Hepatic stellate cell (primary cell): ENCODE results near the gene BTBD2.
"Not testable (repeated sequence)": the region's sequence is repeated elsewhere in the genome, so short reads cannot be mapped to it uniquely, and the experiment has no call there.

Experiments used
- DNase-seq: peaks from one replicate; pipeline ENCODE4 v3.0.0; 2011; ENCODE audit warnings: low spot score

Gene BTBD2

DNA sequence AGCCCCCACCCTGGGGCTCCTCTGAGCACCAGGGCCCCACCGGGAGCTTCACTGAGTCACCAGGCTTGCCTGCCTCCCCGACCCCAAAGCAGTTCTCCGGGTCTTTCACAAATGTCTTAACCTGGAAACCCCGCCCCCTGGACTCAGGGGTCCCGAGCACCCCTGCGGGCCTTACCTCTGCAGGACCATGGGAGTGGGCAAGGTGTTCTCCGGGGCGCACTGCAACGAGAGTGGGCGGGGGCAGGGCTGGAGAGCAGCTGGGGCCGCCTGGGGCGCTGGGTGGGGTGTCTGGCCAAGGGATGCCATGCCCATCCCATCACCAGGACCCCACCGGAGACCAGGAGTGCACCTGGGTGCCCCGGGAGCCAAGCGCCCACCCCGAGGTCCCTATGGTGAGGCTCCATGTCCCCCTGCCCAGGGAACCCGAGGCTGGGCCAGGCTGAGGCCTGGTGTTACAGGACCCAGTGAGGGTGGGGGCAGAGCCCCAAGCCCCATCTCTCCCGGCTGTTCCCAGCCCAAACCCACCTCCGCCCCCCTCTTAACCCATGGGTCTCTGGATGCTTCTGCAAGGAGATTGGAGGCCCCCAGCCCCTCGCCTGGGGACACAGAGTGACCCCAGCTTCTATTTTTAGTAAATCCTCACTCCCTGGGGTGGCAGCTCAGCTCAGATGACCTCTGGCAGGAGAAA is 24.6 kb upstream of the BTBD2 start:
- no peak for DNase-seq

DNA sequence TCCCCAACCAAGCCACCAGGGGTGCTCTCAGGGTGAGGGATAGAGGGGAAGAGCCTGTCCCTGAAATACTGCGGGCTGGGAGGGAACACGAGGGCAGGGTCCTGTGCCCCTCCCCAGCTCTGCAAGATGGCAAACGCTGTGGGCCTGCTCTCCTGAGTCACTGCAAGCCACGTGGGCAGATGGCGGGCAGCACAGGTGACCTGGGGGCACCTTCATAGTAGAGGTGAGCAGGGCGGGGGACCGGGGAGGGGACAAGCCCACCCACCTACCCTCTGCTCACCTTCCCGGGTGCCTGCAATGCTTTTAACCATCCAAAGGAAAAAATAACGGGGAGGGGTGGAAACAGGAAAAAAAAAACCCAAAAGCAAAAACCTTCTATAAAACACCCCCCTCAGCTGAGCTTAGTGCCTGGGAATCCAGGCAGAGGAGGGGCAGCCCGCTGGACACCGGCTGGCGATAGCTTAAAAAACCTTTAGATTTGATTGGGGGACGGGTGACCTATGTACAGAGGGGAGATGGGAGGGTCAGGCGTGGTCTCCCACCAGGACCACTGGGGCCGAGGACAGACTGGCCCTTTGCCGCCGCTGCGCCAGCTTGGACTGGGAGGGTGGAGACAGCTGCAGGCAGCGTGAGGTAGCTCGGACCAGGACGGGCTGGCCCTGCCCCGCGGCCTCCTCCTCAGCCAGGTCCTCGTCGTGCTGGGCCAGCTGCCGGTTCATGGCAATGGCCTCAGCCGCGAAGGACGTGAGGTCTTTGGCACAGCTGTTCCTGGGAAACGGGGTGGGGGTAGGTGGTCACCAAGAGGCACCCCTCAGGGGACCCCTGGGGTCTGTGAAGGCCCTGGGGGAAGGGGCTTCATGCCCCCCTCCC is 23.8 kb upstream of the BTBD2 start:
- no peak for DNase-seq

DNA sequence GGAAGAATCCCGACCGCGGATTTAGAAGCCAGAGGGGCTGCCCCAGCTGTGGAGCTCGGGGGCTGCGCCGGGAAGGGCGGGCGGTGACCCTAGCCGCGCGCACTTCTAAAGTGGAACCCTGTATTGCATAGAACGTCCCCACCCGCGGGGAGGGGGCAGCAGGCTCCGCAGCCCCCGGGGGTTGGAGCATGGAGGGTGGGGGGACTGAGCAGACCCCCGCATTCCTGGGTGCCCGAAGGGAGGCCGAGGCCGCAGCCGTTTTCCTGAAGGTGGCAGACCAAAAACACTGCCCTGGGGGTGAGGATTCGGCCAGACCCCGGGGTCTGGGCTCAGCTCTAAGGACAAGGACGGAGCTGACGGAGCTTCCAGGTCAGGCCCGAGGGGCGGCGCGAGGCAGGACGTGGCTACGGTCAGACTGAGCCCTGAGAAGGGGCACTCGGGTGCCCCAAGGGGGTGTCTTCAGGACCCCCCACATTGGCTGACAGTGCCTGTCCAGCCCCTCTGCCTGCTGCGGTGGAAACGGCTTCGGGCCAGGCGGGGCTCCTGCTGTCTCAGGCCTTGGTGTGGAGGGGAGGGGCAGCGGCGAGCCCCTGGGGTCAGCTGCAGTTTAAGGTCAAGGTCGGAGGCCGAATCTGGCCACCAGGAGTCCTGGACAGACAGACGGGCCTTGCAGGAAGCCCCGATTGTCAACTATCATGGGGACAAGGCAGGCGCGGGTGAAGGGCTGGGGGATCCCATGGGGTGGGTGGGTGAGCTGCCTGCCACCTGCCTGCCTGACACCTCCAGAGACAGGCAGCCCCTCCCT is 23.0 kb upstream of the BTBD2 start:
- DNase-seq = no peak

DNA sequence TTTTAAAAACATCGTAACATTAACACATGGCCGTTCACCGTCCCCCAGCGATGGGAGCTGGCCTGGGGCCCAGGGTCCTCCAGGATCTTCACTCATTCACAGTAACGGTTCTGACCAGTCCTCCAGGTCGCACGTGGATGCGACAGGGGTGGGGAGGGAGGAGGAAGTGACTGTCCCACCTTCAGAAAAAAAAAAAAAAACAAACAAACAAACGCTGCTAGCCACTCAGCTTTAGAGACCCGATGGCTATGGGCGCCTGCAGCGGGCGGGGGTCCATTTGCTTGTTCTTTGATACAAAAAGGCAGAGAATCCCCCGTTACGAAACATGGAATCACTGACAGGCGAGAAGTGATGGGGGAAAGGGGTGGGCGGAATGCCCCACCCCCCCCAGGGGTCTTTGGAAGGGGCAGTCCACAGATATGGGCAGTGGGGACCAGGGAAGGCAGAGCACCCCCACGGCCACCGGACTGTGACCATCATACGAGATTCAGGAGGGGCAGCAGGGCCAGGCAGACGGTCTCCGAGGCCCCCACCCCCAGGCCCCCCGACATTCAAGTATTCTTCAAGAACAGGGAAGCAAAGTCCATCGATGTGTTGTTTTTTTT is 22.2 kb upstream of the BTBD2 start:
- DNase-seq = no peak

DNA sequence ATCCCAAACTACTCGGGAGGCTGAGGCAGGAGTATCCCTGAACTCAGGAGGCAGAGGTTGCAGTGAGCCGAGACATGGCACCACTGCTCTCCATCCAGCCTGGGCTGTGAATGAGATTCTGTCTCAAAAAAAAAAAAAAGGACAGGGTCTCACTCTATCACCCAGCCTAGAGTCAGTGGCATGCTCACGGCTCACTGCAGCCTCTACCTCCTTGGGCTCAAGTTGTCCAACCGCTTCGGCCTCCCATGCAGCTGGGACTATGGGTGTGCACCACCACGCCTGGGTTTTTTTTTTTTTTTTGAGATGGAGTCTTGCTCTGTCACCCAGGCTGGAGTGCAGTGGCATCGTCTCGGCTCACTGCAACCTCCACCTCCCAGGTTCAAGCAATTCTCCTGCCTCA is 20.9 kb upstream of the BTBD2 start:
- no peak for DNase-seq

DNA sequence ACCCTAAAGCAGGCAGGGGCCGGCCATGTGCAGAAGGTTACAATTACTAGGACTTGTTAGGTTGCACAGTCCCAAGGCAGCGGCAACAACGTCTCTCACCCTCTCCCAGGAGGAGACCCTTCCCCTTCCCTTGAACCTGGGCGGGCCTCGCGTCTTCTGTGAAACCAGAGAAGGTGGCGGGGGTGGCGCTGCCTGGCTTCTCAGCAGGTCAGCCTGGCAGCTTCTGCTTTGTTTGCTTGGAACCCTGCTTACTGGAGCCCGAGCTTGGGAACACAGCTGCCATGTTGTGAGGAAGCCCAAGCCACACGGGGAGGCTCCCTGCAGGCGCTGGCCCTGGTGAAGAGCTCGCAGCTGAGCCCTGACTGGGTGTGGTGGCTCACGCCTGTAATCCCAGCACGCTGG is 20.1 kb upstream of the BTBD2 start:
- no peak for DNase-seq

DNA sequence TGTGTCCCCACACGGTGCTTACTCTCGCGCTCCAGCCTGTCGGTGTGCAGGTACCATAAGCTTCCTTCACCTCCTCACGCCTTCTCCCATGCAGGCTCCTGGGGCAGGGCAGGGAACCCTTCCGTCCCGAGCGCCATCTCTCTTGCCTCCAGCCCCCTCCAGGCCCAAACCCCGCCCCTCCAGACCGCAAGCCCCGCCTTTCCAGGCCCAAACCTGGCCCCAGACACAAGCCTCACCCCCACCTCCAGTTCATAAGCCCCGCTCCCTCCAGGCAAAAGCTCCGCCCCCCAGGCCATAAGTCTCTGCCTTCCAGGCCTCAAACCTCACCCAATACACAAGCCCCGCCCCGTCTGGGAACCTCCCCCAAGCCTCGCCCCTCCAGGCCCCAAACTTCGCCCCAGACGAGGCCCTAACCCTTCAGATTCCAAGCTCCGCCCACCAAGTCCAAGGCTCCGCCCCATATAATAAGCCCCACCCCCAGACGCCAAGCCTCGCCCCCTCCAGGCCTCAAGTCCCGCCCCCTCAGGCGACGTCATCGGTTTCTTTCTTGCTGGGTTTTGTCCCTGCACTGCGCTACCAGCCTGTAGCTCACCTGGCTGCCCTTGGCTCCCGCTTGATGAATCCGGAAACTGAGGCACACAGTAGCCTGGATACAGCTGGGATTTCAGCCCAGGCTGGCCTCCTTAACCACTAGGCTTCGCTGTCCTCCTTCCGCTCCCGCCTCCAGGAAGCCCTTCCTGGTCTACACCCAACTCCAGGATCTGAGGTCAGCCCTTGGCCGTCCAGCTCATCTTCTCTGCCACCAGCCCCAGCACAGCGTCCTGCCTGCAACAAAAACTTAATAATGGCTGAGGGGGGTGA is 19.4 kb upstream of the BTBD2 start:
- peak; percentile 58 for DNase-seq

DNA sequence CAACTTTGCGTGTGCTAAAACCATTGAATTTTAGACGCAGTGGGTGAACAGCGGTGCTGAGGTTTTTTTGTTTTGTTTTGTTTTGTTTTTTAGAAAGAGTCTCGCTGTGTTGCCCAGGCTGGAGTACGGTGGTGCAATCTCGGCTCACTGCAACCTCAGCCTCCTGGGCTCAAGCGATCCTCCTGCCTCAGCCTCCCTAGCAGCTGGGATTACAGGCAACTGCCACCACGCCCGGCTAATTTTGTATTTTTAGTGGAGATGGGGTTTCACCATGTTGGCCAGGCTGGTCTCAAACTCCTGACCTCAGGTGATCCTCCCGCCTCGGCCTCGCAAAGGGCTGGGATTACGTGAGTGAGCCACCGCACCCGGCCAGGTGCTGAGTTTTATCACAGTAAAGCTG is 18.7 kb upstream of the BTBD2 start:
- not testable (repeated sequence) for DNase-seq

DNA sequence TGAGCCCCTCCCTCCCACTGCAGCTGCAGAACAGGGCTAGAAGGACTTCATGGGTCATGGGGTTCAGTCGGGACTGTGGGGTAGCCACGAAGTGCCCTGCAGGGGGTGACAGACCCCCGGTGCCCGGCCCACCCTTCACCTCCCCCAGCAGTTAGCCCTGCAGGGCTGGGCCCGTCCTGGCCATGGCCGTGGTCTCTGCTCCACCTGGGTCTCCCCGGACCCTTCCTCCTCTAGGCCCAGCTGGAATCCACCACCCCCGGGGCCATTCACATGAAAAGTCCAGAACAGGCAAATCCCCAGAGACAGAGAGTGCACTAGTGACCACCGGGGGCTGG is 18.3 kb upstream of the BTBD2 start:
- no peak for DNase-seq

DNA sequence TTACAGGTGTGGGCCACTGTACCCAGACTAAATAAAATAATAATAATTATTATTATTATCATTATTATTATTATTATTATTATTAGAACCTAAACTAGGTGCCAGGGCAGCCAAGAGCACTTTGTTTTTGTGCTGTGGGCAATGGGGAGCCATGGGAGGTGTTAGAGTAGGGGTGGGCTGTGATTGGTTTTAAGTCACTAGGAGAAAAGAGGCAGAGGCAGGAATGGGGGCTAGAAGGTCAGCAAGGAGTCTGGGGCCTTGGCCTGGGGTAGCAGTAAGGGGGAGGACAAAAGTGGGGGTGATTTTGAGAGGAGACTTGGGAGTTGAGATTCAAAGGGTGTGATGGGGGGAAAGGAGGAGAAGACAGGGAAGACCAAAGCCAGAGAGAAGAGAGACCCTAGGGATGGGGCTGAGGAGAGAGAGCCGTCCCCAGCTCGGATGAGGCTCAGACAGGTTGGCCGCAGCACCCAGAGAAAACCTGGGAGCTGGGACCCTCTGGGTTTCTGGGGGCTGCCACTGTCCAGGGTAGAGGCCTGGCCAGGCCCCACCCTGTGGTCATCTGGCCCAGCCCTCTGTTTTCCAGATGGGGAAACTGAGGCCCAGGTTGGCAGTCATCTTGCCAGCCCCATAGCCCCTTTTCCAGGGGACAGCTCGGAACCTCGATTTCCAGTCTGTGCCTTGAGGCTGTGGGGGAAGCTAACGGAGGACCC is 17.8 kb upstream of the BTBD2 start:
- no peak for DNase-seq

DNA sequence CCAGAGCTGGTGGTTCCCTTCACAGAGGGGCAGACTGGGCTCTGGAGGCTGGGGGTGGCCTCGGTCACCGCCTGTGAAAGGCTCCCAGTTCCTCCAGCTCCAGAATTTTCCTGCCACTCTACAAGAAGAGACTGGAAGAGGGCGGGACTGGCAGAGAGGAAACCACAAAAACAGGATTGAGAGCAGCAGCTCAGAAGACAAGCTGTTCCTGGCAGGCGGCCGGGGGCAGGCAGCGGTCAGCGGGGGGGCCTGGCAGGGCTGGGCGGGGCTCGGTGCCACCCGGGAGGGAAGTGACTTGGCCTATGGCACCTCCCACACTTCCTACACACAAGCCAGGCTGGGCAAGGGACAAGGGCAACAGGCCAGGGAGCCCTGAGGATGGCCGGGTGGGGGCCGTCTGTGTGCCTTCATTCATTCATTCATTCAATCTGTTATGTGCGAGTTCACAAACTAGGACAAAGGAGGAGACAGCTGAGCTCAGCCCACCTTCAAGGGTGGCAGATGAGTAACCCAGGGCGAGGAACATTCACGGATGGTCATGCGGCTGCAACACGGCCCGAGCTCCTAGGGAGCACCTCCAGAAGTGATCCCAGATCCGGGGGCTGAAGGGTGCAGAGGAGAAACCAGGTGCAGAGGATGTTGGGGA is 16.9 kb upstream of the BTBD2 start:
- peak; percentile 90 for DNase-seq

DNA sequence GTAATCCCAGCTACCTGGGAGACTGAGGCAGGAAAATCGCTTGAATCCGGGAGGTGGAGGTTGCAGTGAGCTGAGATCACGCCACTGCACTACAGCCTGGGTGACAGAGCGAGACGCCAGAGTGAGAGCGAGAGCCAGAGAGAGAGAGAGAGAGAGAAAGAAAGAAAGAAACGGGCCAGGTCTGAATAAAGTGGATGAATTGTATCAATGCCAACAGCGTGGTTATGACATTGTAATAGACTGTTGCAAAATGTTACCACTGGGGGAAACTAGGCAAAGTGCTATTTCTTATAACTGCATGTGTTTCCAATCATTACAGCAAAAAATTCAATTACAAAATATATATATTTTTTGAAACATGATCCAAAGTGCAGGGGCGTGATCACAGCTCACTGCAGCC is 11.8 kb upstream of the BTBD2 start:
- DNase-seq = no peak

DNA sequence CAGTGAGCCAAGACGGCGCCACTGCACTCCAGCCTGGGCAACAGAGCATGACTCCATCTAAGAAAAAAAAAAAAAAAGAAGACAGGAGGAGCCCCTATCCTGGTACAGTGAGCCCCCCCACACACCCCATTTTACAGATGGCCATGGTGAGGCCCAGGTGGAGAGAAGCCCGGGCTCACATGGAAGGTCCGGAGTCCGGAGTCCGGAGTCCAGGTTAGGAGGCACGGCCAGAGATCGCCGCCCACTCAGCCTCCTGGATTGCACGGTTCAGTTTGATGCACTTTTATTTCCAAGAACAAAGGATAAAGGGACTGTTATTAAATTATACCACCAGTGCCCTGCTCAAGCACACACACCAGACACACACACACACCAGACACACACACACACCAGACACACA is 11.3 kb upstream of the BTBD2 start:
- no peak for DNase-seq

DNA sequence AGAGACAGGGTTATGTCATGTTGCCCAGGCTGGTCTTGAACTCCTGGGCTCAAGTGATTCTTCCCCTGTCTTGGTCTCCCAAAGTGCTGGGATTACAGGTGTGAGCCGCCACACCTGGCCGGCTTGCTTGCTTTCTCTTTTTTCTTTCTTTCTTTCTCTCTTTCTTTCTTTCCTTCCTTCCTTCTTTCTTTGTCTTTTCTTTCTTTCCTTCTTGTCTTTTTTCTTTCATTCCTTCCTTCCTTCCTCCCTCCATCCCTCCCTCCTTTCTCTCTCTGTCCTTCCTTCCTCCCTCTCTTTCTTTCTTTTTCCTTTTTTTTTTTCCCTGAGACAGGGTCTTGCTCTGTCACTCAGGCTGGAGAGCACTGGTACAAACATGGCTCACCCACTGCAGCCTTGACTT is 6.8 kb upstream of the BTBD2 start:
- DNase-seq = no peak

DNA sequence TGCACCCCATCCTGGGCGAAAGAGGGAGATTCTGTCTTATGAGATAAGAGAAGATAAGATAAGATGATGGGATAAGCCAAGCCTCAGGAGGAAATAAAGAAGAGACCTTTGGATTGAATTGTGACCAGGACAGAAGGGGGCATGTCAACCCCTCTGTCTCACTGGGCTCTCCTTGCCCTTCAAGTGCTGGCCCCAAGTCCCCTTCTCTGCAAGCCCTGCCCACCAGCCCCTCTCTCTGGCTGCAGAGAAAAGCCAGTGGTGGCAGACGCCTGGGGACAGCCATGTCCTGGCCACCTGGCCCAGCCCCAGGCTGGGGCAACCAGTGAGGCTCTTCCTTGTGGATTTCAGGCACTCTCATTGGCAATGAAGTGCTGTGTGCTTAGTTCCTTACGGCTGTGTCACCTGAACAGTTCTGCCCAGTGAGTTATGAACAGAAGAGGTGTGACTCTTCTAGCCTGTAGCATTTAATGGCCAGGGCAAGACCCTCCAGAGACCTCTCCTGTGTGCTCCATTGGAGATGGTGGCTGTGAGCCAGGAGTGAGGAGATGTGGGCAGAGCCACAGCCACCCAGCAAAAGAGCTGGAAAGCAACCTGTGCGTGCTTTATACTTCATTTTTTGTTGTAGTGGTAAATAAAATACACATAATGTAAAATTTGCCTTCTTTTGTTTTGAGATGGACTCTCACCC is 6.1 kb upstream of the BTBD2 start:
- no peak for DNase-seq

DNA sequence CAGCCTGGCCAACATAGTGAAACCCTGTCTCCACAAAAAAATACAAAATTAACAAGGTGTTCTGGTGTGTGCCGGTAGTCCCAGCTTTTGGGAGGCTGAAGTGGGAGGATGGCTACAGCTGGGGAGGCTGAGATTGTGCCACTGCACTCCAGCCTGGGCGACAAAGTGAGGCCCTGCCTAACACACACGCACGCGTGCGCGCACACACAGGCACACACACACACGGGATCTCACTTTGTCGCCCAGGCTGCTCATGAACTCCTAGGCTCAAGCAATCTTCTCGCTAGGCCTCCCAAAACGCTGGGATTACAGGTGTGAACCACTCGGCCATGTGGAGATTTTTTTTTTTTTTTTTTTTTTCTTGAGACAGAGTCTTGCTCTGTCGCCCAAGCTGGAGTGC is 3.2 kb upstream of the BTBD2 start:
- no peak for DNase-seq

DNA sequence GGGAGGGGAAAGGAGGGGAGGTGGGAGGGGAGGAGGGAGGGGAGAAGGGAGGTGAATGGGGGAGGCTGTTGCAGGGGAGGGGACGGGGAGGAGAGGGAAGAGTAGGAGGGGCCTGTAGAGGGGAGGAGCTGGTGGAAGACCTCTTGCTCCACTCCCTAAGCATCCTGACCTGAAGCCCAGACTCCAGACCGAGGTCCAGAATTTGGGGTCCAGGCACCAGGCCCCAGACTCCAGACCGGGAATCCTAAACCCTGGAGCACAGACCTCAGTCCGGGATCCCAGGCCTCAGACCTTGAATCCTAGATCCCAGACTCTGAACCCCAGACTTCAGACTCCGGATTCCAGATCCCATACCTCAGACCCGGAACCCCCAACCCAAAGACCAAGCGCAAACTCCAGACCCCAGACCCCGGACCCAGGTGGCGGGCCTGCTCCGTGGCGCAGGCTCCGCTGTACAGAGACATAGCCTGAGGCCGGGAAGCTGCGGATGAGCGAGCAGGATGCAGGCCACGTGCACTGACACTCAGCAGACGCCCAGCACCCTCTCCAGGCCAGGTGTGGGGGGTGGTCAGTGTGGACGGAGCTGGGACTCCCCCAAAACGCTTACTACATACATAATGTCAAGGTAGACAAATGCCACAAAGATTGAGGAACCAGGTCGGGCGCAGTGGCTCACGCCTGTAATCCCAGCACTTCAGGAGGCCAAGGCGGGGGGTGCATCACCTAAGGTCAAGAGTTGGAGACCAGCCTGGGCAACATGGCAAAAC is 710 bp upstream of the BTBD2 start:
- peak; percentile 92 for DNase-seq

DNA sequence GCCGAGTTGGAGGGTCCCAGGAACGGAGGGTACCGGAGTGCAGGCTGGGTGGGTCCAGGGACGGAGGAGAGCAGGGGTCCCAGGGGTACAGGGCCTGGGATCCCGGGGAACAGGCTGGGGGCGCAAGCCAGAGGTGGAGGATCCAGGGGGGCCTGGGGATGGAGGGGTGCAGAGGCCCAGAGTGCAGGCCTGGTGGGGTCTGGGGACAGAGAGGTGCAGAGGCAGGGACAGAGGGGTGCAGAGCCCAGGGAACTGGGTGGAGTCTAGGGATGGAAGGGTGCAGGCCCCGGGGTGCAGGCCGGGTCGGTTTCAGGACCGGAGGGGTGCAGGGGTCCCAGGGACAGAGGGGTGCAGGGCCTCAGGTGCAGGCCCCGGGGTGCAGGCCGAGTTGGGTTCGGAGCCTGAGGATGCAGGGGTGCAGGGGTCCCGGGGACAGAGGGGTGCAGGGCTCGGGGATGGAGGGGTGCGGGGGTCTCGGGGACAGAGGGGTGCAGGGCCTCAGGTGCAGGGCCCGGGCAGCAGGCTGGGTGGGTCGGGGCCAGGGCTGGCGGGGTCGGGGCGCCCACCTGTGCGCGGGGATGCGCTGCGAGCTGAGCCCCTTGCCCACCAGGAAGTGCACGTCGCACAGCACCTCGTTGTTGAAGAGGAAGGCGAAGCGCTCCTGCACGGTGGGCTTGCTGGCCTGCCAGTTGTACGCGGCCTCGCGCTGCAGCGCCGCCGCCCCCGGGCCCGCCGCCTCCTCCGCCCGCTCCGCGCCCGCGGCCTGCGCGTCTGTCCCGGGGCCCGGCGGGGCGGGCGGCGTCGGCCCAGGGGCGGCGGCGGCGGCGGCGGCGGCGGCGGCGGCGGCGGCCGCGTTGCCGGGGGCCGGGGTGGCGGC is 545 bp downstream of the BTBD2 start:
- DNase-seq = peak; percentile 72
